Stimulated activated CD4-positive, alpha-beta T cell treated with anti-CD3 and anti-CD28 coated beads, TNF-alpha, amount 100 ng/mL, for 24 hours (primary cell): Measurements from ENCODE around the gene WBP11.
"Not testable (repeated sequence)": the region's sequence is repeated elsewhere in the genome, so short reads cannot be mapped to it uniquely, and the experiment has no call there.

ENCODE experiments used
- DNase-seq, 3 experiments: peaks; one replicate each; pipeline ENCODE4 v3.0.0-alpha.2; 2020; ENCODE audit warnings: low read depth in 3 of 3

Gene WBP11

GRCh38 chr12:14772946-14773345 lies 30.3 kb downstream of the WBP11 start:
- no peak for DNase-seq

- no peak for DNase-seq
Measured at GRCh38 chr12:14771651-14772137, 31.6 kb downstream of the WBP11 start.

GRCh38 chr12:14770496-14771461 lies 32.5 kb downstream of the WBP11 start:
- DNase-seq, result peak; percentile 85 to 94 (median 93)

- peak; percentile 71 to 87 (median 73) for DNase-seq
Measured at GRCh38 chr12:14769969-14770495, 33.2 kb downstream of the WBP11 start.

- peak in 1 of 3 experiments; percentile 40 for DNase-seq
Measured at GRCh38 chr12:14769466-14769968, 33.8 kb downstream of the WBP11 start.

GRCh38 chr12:14768823-14769405 lies 34.4 kb downstream of the WBP11 start:
- DNase-seq, result peak in 1 of 3 experiments; percentile 37

- DNase-seq, result no peak
Measured at GRCh38 chr12:14767617-14768016, 35.7 kb downstream of the WBP11 start.

- DNase-seq, result no peak
Measured at GRCh38 chr12:14766649-14767215, 36.5 kb downstream of the WBP11 start.

GRCh38 chr12:14766020-14766419 lies 37.3 kb downstream of the WBP11 start:
- not testable (repeated sequence) for DNase-seq

GRCh38 chr12:14765398-14765797 lies 37.9 kb downstream of the WBP11 start:
- DNase-seq, result no peak

- DNase-seq, result not testable (repeated sequence)
Measured at GRCh38 chr12:14759711-14760280, 43.5 kb downstream of the WBP11 start.

GRCh38 chr12:14756334-14757143 lies 46.7 kb downstream of the WBP11 start:
- no peak for DNase-seq

GRCh38 chr12:14751986-14752385 lies 51.3 kb downstream of the WBP11 start:
- no peak for DNase-seq

GRCh38 chr12:14743061-14743460 lies 60.2 kb downstream of the WBP11 start:
- no peak for DNase-seq

GRCh38 chr12:14741942-14742341 lies 61.3 kb downstream of the WBP11 start:
- no peak for DNase-seq

- no peak for DNase-seq
Measured at GRCh38 chr12:14741153-14741552, 62.1 kb downstream of the WBP11 start.

GRCh38 chr12:14736441-14736840 lies 66.8 kb downstream of the WBP11 start:
- not testable (repeated sequence) for DNase-seq
